ENCODE measurements around the gene ADAM8. TPM values are rescaled to one million over a fixed set of nuclear protein-coding genes. Genes with fewer than 3 reads are reported as not detected.
A peak's percentile ranks its signal among the peaks of the same experiment; 100 is the strongest.

ADAM8 gene
- total and polyA plus RNA-seq, 10 of the 15 experiments (the other 5 are each of a cell fraction or from before 2014, with no cell fraction given), result 0.37 to 92.7 (median 21.7) TPM

DNA sequence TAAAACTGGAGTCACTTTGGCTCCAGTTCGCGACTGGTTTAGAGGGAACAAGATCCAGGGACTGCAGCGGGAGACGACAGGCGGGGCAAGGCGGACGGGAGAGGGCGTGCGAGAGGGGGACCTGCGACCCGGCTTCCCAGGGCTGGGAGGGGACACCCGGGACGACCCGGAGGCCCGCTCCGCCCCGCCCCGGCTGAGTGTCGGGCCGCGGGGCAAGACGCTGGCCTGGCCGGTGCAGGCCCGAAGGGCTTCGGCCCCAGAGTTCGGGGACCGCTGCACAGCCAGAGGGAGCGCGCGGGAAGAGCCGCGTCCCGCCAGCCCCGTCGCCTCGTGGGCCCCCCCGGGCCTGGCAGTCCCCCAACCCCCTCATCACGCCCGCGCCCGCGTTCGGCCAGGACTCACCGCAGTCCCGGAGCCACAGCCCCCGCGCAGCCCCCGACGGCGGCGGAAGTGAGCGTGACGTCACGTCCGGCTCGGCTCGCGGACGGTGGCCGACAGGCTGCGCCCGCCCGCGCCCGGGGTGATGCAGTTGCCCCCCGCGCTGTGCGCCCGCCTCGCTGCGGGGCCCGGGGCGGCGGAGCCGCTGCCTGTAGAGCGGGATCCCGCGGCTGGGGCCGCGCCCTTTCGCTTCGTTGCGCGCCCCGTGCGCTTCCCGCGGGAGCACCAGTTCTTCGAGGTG lies 31.9 kb upstream of the ADAM8 start, which contains the start of the genes TUBGCP2 and ZNF511 (continued):
- TF ChIP-seq JUND (IDR thresholded peaks at IDR 0.05; ENCODE audit: low read depth, low read length) (no peak), CBFB (IDR thresholded peaks at IDR 0.05; ENCODE audit: low read depth) (no peak), ZBED1 (IDR thresholded peaks at IDR 0.05; ENCODE audit: borderline replicate concordance) (no peak), SMARCA5 (IDR thresholded peaks at IDR 0.05) (peak; percentile 86), GABPA (IDR thresholded peaks at IDR 0.05; ENCODE audit: low read depth) (peak; percentile 84), MTA2 (IDR thresholded peaks at IDR 0.05; ENCODE audit: low read depth) (no peak), RFX5 (IDR thresholded peaks at IDR 0.05; ENCODE audit: low read depth, low read length) (no peak), PAX5 (IDR thresholded peaks at IDR 0.05; ENCODE audit: borderline replicate concordance, low read depth, low read length) (no peak; the same call in 1 of the 2 replicates), SMAD5 (IDR thresholded peaks at IDR 0.05; ENCODE audit: low read depth) (no peak), CBX3 (IDR thresholded peaks at IDR 0.05; ENCODE audit: borderline replicate concordance, low read depth) (no peak), YY1 (IDR thresholded peaks at IDR 0.05; ENCODE audit: low read depth, low read length) (no peak; the same call in 1 of the 2 replicates), EGR1 (IDR thresholded peaks at IDR 0.05; ENCODE audit: borderline replicate concordance in 1 of 2, low read depth in 2 of 2, low read length in 2 of 2) (peak in 1 of 2 experiments; percentile 76; a peak in 1 of 3 replicates), ZNF217 (IDR thresholded peaks at IDR 0.05) (peak; percentile 65; the same call in 1 of the 2 replicates), IKZF2 (IDR thresholded peaks at IDR 0.05) (no peak), ATF7 (IDR thresholded peaks at IDR 0.05; ENCODE audit: low read depth) (no peak)
- TF ChIP-seq, protein P1, sequence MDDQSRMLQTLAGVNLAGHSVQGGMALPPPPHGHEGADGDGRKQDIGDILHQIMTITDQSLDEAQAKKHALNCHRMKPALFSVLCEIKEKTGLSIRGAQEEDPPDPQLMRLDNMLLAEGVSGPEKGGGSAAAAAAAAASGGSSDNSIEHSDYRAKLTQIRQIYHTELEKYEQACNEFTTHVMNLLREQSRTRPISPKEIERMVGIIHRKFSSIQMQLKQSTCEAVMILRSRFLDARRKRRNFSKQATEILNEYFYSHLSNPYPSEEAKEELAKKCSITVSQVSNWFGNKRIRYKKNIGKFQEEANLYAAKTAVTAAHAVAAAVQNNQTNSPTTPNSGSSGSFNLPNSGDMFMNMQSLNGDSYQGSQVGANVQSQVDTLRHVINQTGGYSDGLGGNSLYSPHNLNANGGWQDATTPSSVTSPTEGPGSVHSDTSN (IDR thresholded peaks at IDR 0.05; ENCODE audit: insufficient replicate concordance, low read depth, low read length), result no peak
- TF ChIP-seq, protein P2, sequence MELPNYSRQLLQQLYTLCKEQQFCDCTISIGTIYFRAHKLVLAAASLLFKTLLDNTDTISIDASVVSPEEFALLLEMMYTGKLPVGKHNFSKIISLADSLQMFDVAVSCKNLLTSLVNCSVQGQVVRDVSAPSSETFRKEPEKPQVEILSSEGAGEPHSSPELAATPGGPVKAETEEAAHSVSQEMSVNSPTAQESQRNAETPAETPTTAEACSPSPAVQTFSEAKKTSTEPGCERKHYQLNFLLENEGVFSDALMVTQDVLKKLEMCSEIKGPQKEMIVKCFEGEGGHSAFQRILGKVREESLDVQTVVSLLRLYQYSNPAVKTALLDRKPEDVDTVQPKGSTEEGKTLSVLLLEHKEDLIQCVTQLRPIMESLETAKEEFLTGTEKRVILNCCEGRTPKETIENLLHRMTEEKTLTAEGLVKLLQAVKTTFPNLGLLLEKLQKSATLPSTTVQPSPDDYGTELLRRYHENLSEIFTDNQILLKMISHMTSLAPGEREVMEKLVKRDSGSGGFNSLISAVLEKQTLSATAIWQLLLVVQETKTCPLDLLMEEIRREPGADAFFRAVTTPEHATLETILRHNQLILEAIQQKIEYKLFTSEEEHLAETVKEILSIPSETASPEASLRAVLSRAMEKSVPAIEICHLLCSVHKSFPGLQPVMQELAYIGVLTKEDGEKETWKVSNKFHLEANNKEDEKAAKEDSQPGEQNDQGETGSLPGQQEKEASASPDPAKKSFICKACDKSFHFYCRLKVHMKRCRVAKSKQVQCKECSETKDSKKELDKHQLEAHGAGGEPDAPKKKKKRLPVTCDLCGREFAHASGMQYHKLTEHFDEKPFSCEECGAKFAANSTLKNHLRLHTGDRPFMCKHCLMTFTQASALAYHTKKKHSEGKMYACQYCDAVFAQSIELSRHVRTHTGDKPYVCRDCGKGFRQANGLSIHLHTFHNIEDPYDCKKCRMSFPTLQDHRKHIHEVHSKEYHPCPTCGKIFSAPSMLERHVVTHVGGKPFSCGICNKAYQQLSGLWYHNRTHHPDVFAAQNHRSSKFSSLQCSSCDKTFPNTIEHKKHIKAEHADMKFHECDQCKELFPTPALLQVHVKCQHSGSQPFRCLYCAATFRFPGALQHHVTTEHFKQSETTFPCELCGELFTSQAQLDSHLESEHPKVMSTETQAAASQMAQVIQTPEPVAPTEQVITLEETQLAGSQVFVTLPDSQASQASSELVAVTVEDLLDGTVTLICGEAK (IDR thresholded peaks at IDR 0.05; ENCODE audit: borderline replicate concordance), result no peak
- TF ChIP-seq, protein P3, sequence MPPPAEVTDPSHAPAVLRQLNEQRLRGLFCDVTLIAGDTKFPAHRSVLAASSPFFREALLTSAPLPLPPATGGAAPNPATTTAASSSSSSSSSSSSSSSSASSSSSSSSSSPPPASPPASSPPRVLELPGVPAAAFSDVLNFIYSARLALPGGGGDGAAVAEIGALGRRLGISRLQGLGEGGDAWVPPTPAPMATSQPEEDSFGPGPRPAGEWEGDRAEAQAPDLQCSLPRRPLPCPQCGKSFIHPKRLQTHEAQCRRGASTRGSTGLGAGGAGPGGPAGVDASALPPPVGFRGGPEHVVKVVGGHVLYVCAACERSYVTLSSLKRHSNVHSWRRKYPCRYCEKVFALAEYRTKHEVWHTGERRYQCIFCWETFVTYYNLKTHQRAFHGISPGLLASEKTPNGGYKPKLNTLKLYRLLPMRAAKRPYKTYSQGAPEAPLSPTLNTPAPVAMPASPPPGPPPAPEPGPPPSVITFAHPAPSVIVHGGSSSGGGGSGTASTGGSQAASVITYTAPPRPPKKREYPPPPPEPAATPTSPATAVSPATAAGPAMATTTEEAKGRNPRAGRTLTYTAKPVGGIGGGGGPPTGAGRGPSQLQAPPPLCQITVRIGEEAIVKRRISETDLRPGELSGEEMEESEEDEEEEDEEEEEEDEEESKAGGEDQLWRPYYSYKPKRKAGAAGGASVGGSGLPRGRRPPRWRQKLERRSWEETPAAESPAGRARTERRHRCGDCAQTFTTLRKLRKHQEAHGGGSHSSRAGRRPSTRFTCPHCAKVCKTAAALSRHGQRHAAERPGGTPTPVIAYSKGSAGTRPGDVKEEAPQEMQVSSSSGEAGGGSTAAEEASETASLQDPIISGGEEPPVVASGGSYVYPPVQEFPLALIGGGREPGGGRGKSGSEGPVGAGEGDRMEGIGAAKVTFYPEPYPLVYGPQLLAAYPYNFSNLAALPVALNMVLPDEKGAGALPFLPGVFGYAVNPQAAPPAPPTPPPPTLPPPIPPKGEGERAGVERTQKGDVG (CRISPR knock-in tag; IDR thresholded peaks at IDR 0.05), result no peak
- TF ChIP-seq, protein P4, sequence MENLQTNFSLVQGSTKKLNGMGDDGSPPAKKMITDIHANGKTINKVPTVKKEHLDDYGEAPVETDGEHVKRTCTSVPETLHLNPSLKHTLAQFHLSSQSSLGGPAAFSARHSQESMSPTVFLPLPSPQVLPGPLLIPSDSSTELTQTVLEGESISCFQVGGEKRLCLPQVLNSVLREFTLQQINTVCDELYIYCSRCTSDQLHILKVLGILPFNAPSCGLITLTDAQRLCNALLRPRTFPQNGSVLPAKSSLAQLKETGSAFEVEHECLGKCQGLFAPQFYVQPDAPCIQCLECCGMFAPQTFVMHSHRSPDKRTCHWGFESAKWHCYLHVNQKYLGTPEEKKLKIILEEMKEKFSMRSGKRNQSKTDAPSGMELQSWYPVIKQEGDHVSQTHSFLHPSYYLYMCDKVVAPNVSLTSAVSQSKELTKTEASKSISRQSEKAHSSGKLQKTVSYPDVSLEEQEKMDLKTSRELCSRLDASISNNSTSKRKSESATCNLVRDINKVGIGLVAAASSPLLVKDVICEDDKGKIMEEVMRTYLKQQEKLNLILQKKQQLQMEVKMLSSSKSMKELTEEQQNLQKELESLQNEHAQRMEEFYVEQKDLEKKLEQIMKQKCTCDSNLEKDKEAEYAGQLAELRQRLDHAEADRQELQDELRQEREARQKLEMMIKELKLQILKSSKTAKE (IDR thresholded peaks at IDR 0.05; ENCODE audit: low read depth, poor library complexity, severe bottlenecking), result no peak
